Activated naive CD4-positive, alpha-beta T cell treated with anti-CD3 and anti-CD28 coated beads, Interleukin-2, amount 50 U/mL, for 24 hours (primary cell): ENCODE measurements around the gene UQCR11.

Experiments used
- H3K27ac Mint-ChIP-seq: one replicate; pipeline ENCODE4 v1.8.0; 2021; ENCODE audit warnings: mild to moderate bottlenecking, mixed read lengths
- H3K27me3 Mint-ChIP-seq: one replicate; pipeline ENCODE4 v1.8.0; 2021; ENCODE audit warnings: mixed read lengths
- H3K36me3 Mint-ChIP-seq: one replicate; pipeline ENCODE4 v1.8.0; 2021; ENCODE audit warnings: mixed read lengths
- H3K4me1 Mint-ChIP-seq: one replicate; pipeline ENCODE4 v1.8.0; 2021; ENCODE audit warnings: mixed read lengths
- H3K4me3 Mint-ChIP-seq: one replicate; pipeline ENCODE4 v1.8.0; 2021; ENCODE audit warnings: mild to moderate bottlenecking, mixed read lengths
- H3K9me3 Mint-ChIP-seq: one replicate; pipeline ENCODE4 v1.8.0; 2021; ENCODE audit warnings: mixed read lengths

Gene UQCR11

GRCh38 chr19:1605236-1606137 is at the start of gene UQCR11:
UQCR11 (minus strand) TSS chr19:1605462; CDS start chr19:1605409, 53 bp downstream.
- peaks cover 39% of the 10 kb centered on the region for H3K4me1 Mint-ChIP-seq
- no peaks in the 10 kb centered on the region for H3K27me3 Mint-ChIP-seq
- peaks cover 2% of the 10 kb centered on the region for H3K36me3 Mint-ChIP-seq
- no peaks in the 10 kb centered on the region for H3K9me3 Mint-ChIP-seq
- peak within 1 kb of the TSS; percentile 100 for H3K27ac Mint-ChIP-seq
- peak within 1 kb of the TSS; percentile 99 for H3K4me3 Mint-ChIP-seq

GRCh38 chr19:1654178-1654792 is 49.0 kb upstream of the UQCR11 start:
- Mint-ChIP-seq H3K36me3 (no peaks in the 10 kb centered on the region), H3K9me3 (no peaks in the 10 kb centered on the region), H3K4me3 (peak overlapping the region; percentile 4), H3K27ac (peak overlapping the region; percentile 41), H3K4me1 (peaks cover 11% of the 10 kb centered on the region), H3K27me3 (peaks cover 1% of the 10 kb centered on the region)

GRCh38 chr19:1653300-1653628 is 48.0 kb upstream of the UQCR11 start:
- H3K9me3 Mint-ChIP-seq, result no peaks in the 10 kb centered on the region

GRCh38 chr19:1652471-1653299 is 47.4 kb upstream of the UQCR11 start, which contains the start of gene TCF3:
TCF3 (minus strand) TSS chr19:1652615; CDS start chr19:1650248, 2,367 bp downstream.
- peaks cover 16% of the 10 kb centered on the region for H3K4me1 Mint-ChIP-seq
- peak within 1 kb of the TSS; percentile 96 for H3K27ac Mint-ChIP-seq
- no peaks in the 10 kb centered on the region for H3K36me3 Mint-ChIP-seq
- peak within 1 kb of the TSS; percentile 93 for H3K4me3 Mint-ChIP-seq
- peaks cover 1% of the 10 kb centered on the region for H3K27me3 Mint-ChIP-seq
- H3K9me3 Mint-ChIP-seq, result no peaks in the 10 kb centered on the region

More at GRCh38 chr19:1653300-1653628, 48.0 kb upstream of the UQCR11 start:
- peak overlapping the region; percentile 86 for H3K4me3 Mint-ChIP-seq
- peaks cover 16% of the 10 kb centered on the region for H3K4me1 Mint-ChIP-seq
- H3K27me3 Mint-ChIP-seq, result peaks cover 1% of the 10 kb centered on the region
- H3K27ac Mint-ChIP-seq, result peak overlapping the region; percentile 93
- H3K36me3 Mint-ChIP-seq, result no peaks in the 10 kb centered on the region

- Mint-ChIP-seq H3K4me1 (peaks cover 16% of the 10 kb centered on the region), H3K27ac (peak overlapping the region; percentile 96), H3K27me3 (no peaks in the 10 kb centered on the region), H3K36me3 (no peaks in the 10 kb centered on the region), H3K9me3 (no peaks in the 10 kb centered on the region), H3K4me3 (peak overlapping the region; percentile 93)
Measured at GRCh38 chr19:1651568-1652291, 46.5 kb upstream of the UQCR11 start.

- Mint-ChIP-seq H3K4me1 (peaks cover 16% of the 10 kb centered on the region), H3K36me3 (no peaks in the 10 kb centered on the region)
Measured at GRCh38 chr19:1650650-1651567, 45.6 kb upstream of the UQCR11 start.

GRCh38 chr19:1649706-1650649 is 44.7 kb upstream of the UQCR11 start:
- Mint-ChIP-seq H3K27me3 (no peaks in the 10 kb centered on the region), H3K36me3 (no peaks in the 10 kb centered on the region), H3K4me3 (peak overlapping the region; percentile 93), H3K4me1 (peaks cover 16% of the 10 kb centered on the region), H3K9me3 (no peaks in the 10 kb centered on the region), H3K27ac (peak overlapping the region; percentile 85)

More at GRCh38 chr19:1650650-1651567, 45.6 kb upstream of the UQCR11 start:
- Mint-ChIP-seq H3K9me3 (no peaks in the 10 kb centered on the region), H3K27me3 (no peaks in the 10 kb centered on the region), H3K4me3 (peak overlapping the region; percentile 93), H3K27ac (peak overlapping the region; percentile 96)

- no peaks in the 10 kb centered on the region for H3K27me3 Mint-ChIP-seq
- H3K27ac Mint-ChIP-seq, result no peak overlapping the region
- H3K4me1 Mint-ChIP-seq, result peaks cover 16% of the 10 kb centered on the region
- H3K36me3 Mint-ChIP-seq, result no peaks in the 10 kb centered on the region
- no peak overlapping the region for H3K4me3 Mint-ChIP-seq
- no peaks in the 10 kb centered on the region for H3K9me3 Mint-ChIP-seq
Measured at GRCh38 chr19:1648920-1649541, 43.8 kb upstream of the UQCR11 start.

GRCh38 chr19:1648459-1648849 is 43.2 kb upstream of the UQCR11 start:
- Mint-ChIP-seq H3K4me3 (no peak overlapping the region), H3K36me3 (no peaks in the 10 kb centered on the region), H3K9me3 (no peaks in the 10 kb centered on the region), H3K27me3 (no peaks in the 10 kb centered on the region), H3K4me1 (peaks cover 16% of the 10 kb centered on the region), H3K27ac (no peak overlapping the region)

- no peaks in the 10 kb centered on the region for H3K36me3 Mint-ChIP-seq
- H3K4me3 Mint-ChIP-seq, result no peak overlapping the region
- no peak overlapping the region for H3K27ac Mint-ChIP-seq
- no peaks in the 10 kb centered on the region for H3K9me3 Mint-ChIP-seq
- H3K27me3 Mint-ChIP-seq, result no peaks in the 10 kb centered on the region
- H3K4me1 Mint-ChIP-seq, result peaks cover 16% of the 10 kb centered on the region
Measured at GRCh38 chr19:1647501-1648458, 42.5 kb upstream of the UQCR11 start.

GRCh38 chr19:1646659-1647453 is 41.6 kb upstream of the UQCR11 start:
- no peaks in the 10 kb centered on the region for H3K9me3 Mint-ChIP-seq
- peaks cover 16% of the 10 kb centered on the region for H3K4me1 Mint-ChIP-seq
- no peak overlapping the region for H3K27ac Mint-ChIP-seq
- no peak overlapping the region for H3K4me3 Mint-ChIP-seq
- H3K36me3 Mint-ChIP-seq, result no peaks in the 10 kb centered on the region
- no peaks in the 10 kb centered on the region for H3K27me3 Mint-ChIP-seq
